ENCODE measurements around the gene KCP.
A peak's percentile ranks its signal among the peaks of the same experiment; 100 is the strongest.
"Not testable (repeated sequence)": the region's sequence is repeated elsewhere in the genome, so short reads cannot be mapped to it uniquely, and the experiment has no call there.

The KCP gene

DNA sequence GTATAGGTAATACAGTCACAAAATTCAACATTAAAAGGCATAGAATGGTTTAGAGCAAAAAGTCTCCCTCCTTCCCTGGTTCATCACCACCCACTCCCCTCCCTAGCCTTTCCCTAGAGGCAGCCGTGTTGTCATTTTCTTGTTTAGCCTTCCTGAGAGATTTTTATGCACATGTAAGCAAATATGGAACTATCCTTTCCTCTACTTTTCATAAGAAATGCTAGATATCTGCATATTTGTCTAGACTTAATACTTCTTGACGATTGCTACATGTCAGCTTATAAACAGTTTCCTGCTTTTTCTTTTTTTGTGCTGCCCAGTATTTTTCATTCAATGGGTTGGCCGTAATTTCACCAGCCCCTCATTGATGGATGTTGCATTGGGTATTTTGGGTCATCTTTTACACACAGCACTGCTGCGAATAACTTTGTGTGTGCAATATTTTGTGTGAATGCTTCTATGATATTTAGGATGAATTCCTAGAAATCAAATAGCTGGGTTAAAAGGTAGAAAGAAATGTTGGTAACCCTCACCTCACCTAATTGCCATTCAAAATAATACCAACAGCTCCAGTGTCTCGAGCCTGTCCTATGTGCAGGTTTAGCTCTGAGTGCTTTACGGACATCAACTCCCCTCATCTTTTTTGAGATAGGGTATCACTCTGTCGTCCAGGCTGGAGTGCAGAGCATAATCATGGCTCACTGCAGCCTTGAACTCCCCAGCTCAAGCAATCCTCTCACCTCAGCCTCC lies 34.2 kb upstream of the KCP start:
- TF ChIP-seq, protein P1, sequence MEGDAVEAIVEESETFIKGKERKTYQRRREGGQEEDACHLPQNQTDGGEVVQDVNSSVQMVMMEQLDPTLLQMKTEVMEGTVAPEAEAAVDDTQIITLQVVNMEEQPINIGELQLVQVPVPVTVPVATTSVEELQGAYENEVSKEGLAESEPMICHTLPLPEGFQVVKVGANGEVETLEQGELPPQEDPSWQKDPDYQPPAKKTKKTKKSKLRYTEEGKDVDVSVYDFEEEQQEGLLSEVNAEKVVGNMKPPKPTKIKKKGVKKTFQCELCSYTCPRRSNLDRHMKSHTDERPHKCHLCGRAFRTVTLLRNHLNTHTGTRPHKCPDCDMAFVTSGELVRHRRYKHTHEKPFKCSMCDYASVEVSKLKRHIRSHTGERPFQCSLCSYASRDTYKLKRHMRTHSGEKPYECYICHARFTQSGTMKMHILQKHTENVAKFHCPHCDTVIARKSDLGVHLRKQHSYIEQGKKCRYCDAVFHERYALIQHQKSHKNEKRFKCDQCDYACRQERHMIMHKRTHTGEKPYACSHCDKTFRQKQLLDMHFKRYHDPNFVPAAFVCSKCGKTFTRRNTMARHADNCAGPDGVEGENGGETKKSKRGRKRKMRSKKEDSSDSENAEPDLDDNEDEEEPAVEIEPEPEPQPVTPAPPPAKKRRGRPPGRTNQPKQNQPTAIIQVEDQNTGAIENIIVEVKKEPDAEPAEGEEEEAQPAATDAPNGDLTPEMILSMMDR (IDR thresholded peaks at IDR 0.05; ENCODE audit: control extremely low read depth, extremely low read depth, low read depth, missing control alignments), result no peak
- POLR2A ChIA-PET, result no interaction called here
- no peak for DNase-seq (ENCODE audit: extremely low spot score)
- CTCF ChIA-PET, result interaction anchor here (0.9 to 11.8 kb wide), 4 partner anchors 11 to 147 kb away, joined by 3 to 140 read pairs (median 5); no protein-coding TSS in a partner anchor

DNA sequence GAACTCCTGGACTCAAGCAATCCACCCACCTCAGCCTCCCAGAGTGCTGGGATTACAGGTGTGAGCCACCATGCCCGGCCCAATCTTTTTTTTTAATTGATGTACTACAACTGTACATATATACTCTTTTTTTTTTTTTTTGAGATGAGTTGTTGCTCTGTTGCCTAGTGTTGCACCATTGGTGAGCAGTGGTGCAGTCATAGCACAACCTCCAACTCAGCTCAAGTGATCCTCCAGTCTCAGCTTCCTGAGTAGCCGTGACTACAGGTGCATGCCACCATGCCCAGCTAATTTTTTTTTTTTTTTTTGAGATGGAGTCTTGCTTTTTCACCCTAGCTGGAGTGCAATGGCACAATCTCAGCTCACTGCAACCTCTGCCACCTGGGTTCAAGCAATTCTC lies 32.7 kb upstream of the KCP start:
- DNase-seq (ENCODE audit: extremely low spot score), result not testable (repeated sequence)
- CTCF ChIA-PET, result interaction anchor here (1.0 to 11.8 kb wide), 4 partner anchors 9 to 148 kb away, joined by 3 to 140 read pairs (median 5); no protein-coding TSS in a partner anchor
- POLR2A ChIA-PET, result interaction anchor here (0.7 to 3.7 kb wide), 3 partner anchors 8 to 280 kb away, joined by 4 to 14 read pairs (median 8); no protein-coding TSS in a partner anchor

DNA sequence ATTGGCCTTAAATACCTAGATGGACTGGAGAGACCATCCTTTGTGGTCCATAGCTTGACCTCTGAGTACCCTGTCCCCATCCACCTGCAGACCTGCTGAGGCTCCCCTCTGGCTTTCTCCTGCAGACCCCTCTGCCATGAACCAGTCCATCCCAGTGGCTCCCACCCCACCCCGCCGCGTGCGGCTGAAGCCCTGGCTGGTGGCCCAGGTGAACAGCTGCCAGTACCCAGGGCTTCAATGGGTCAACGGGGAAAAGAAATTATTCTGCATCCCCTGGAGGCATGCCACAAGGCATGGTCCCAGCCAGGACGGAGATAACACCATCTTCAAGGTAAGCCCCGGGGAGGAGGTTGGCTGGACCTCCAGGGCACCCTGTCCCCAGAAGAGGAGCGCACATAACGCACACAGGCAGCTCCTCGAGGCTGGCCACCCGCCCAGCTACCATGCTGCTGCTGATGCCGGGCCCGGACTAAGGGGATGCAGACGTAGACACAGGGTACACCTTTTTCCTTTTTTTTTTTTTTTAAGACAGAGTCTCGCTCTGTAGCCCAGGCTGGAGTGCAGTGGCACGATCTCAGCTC lies 31.5 kb upstream of the KCP start:
- DNase-seq (ENCODE audit: extremely low spot score), result no peak
- TF ChIP-seq, protein P1 (IDR thresholded peaks at IDR 0.05; ENCODE audit: control extremely low read depth, extremely low read depth, low read depth, missing control alignments), result no peak
- ChIA-PET POLR2A (interaction anchor here (0.6 to 3.7 kb wide), 4 partner anchors 9 to 143 kb away, joined by 3 to 14 read pairs (median 3); no protein-coding TSS in a partner anchor), CTCF (interaction anchor here (1.0 to 11.8 kb wide), 3 partner anchors 8 to 150 kb away, joined by 3 to 140 read pairs (median 27); no protein-coding TSS in a partner anchor)

DNA sequence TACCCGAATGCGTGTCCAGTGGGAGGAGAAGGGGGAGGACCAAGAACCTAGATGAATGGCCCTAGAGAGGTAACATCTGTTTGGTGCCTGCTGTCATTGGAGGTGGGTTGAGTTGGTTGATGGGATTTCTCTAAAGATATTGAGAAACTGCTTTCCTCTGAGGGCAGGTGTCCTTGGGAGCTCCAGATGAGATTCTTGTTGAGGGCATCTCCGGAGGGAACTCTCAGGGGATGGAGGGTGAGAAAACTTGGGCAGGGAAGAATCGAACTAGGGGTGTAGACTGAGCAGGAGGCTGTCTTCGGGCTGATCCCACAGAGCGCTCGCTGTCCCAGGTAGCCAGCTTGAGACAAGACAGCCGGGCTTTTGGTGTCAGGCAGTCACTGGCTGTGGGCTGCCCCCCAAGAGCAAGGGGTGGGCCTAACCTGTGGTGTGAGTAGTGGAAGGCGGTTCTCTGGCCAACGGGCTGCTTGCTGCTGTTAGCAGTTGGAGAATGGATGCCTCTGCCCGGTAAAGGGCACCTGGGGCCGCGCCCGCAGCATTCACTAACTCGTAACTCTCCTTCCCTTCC lies 30.9 kb upstream of the KCP start:
- CTCF ChIA-PET, result interaction anchor here (0.9 to 11.8 kb wide), 5 partner anchors 15 to 150 kb away, joined by 4 to 140 read pairs (median 6); no protein-coding TSS in a partner anchor
- DNase-seq (ENCODE audit: extremely low spot score), result no peak
- POLR2A ChIA-PET, result interaction anchor here (0.6 to 3.7 kb wide), 8 partner anchors 7 to 150 kb away, joined by 3 to 14 read pairs (median 5); no protein-coding TSS in a partner anchor
- TF ChIP-seq, protein P1 (IDR thresholded peaks at IDR 0.05; ENCODE audit: control extremely low read depth, extremely low read depth, low read depth, missing control alignments), result no peak

DNA sequence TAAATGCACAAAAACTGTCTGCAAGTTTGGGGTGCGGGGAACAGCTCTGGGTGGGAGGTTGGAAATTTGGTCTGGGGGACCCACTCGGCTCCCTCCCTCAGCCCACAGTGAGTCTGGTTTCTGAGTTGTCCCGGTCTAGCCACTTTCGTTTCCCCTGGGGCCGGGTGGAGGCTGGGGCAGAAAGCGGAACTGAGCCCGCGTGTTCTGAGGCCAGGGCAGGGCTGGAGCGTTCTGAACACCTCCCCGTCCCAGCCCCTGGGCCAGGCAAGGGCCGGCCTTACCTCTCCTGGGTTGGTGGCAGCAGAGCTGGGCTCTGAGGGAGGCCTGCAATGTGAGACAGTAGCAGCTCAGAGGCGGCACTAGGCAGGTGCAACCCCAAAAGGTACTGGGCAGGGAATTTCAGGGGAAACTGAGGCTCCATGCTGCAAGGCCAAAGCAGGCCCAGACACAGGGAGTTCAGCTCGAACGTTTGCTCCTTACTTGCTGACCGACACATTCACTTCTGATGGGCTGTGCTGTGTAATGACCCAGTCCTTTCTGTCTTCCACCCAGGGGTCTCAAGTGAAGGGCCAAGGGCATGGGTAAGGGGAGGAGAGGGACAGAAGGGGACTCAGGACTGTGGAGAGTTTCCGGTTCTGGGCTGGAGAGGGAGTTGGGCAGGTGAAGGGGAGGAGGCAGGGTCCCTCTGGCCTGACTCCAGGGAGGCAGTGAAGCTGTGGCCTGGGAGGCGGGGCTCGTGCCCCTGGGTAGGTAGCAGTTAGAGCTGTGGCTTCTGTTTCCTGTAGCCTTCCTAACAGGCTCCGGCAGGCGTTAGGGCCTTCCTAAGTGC lies 30.2 kb upstream of the KCP start:
- ChIA-PET CTCF (interaction anchor here (0.6 to 11.8 kb wide), 12 partner anchors 16 to 273 kb away, joined by 3 to 140 read pairs (median 4); no protein-coding TSS in a partner anchor), POLR2A (interaction anchor here (0.6 to 3.7 kb wide), 11 partner anchors 8 to 151 kb away, joined by 3 to 14 read pairs (median 5); no protein-coding TSS in a partner anchor)
- DNase-seq (ENCODE audit: extremely low spot score), result peak; percentile 91
- TF ChIP-seq, protein P1 (IDR thresholded peaks at IDR 0.05; ENCODE audit: control extremely low read depth, extremely low read depth, low read depth, missing control alignments), result no peak

DNA sequence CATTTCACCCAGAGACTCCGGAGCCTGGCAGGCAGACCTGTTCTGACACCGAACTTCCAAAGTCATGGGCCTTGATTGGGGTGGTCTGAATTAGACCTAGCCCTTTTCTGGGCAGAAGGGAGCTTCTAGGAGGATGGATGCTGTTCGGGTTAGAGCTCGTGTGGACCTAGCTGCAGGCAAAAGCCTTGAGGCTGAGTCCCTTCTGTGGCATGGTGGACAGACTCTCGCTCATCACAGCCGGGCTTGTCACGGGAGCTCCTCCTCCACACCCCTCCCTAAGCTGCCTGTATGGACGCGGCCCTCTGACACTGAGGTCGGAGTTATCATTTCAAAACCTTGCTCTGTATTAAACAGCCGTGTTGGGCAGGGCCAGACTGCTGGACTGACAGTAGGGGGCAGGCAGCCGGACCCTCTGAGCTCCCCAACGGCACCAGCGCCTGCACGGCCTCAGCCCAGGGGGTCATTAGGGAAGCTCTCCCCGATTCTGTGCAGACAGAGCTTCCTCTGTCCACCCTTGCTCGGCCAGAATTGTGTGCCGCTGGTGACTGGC lies 29.4 kb upstream of the KCP start:
- TF ChIP-seq, protein P1 (IDR thresholded peaks at IDR 0.05; ENCODE audit: control extremely low read depth, extremely low read depth, low read depth, missing control alignments), result peak; percentile 46
- ChIA-PET CTCF (interaction anchor here (0.6 to 11.8 kb wide), 14 partner anchors 10 to 274 kb away, joined by 3 to 140 read pairs (median 3); no protein-coding TSS in a partner anchor), POLR2A (interaction anchor here (0.6 to 3.7 kb wide), 15 partner anchors 9 to 389 kb away, joined by 3 to 14 read pairs (median 4); partner anchors contain the start of gene TNPO3)
- peak; percentile 73 for DNase-seq (ENCODE audit: extremely low spot score)

Measured in GM10248 (cell line).